H1 (cell line): ENCODE measurements around the gene PDE4D. TPM values are rescaled to one million over a fixed set of nuclear protein-coding genes. Genes with fewer than 3 reads are reported as not detected.

Source experiments
- CTCF ChIA-PET: fragments of 300-600 bp; sonication (Branson Sonifier 250); formaldehyde crosslinking; loops from one replicate; lab custom pipeline; 2021; ENCODE audit not compliant: partially characterized antibody; lab: Charles Lee
- POLR2A ChIA-PET: fragments of 300-600 bp; sonication (Branson Sonifier 250); formaldehyde crosslinking; loops from one replicate; lab custom pipeline; 2021; ENCODE audit warnings: inconsistent platforms; ENCODE audit not compliant: partially characterized antibody; lab: Charles Lee
- DNase-seq, 2 experiments: peaks; one replicate each; pipeline versions ENCODE4 v3.0.0 to v3.0.0-alpha.2; 2010 to 2022; ENCODE audit warnings: low spot score in 2 of 2, low read depth in 1 of 2, mixed read lengths in 1 of 2
- FAIRE-seq: peaks from 2 replicates; lab custom pipeline; 2011; peaks lifted over from hg19 to GRCh38; lab: Jason Lieb, UNC
- H2AFZ ChIP-seq: 2 replicates; pipeline ENCODE4 v1.8.1; 2012; ENCODE audit warnings: low read length, inconsistent platforms
- H2AK5ac ChIP-seq: 2 replicates; pipeline ENCODE4 v1.6.1; 2013; ENCODE audit warnings: low read depth, low read length
- H2BK120ac ChIP-seq: replicated peaks from 2 replicates; pipeline ENCODE3; 2013; ENCODE audit warnings: low read depth, low read length, inconsistent platforms
- H2BK12ac ChIP-seq: 2 replicates; pipeline ENCODE4 v1.6.1; 2013; ENCODE audit warnings: low read depth, low read length
- H2BK15ac ChIP-seq: 2 replicates; pipeline ENCODE4 v1.6.1; 2013; ENCODE audit warnings: low read length
- H2BK20ac ChIP-seq: 2 replicates; pipeline ENCODE4 v1.6.1; 2013; ENCODE audit warnings: low read length
- H2BK5ac ChIP-seq: 2 replicates; pipeline ENCODE4 v1.6.1; 2013; ENCODE audit warnings: low read depth, low read length
- H3K14ac ChIP-seq: 2 replicates; pipeline ENCODE4 v1.6.1; 2013; ENCODE audit warnings: inconsistent platforms; ENCODE audit not compliant: insufficient read length
- H3K18ac ChIP-seq: 2 replicates; pipeline ENCODE4 v1.6.1; 2013; ENCODE audit warnings: low read length; ENCODE audit errors: extremely low read depth
- H3K23ac ChIP-seq: 2 replicates; pipeline ENCODE4 v1.6.1; 2013; ENCODE audit warnings: inconsistent platforms; ENCODE audit not compliant: insufficient read length
- H3K23me2 ChIP-seq: 2 replicates; pipeline ENCODE4 v1.6.1; 2013; ENCODE audit warnings: low read depth, low read length
- H3K27ac ChIP-seq: 2 replicates; pipeline ENCODE4 v1.6.1; 2011; ENCODE audit warnings: low read depth, low read length, inconsistent platforms
- H3K27me3 ChIP-seq, 4 experiments: replicated peaks in 1 of 4; 1 replicate in 1 of 4; 2 replicates in 3 of 4; pipeline versions ENCODE4 v1.6.1 to v1.8.1; 2011 to 2013; ENCODE audit warnings: low read length in 3 of 4, mild to moderate bottlenecking in 3 of 4, inconsistent platforms in 2 of 4, mixed read lengths in 2 of 4, moderate library complexity in 1 of 4; ENCODE audit not compliant: control insufficient read depth in 3 of 4, insufficient read depth in 3 of 4; ENCODE audit errors: extremely low read depth in 1 of 4
- H3K36me3 ChIP-seq, 4 experiments: 2 replicates each; pipeline versions ENCODE4 v1.6.1 to v1.8.1; 2011 to 2013; ENCODE audit warnings: mild to moderate bottlenecking in 4 of 4, low read length in 3 of 4, moderate library complexity in 2 of 4, control low read depth in 1 of 4, inconsistent platforms in 1 of 4; ENCODE audit not compliant: insufficient read depth in 4 of 4, control insufficient read depth in 2 of 4
- H3K4ac ChIP-seq: replicated peaks from 2 replicates; pipeline ENCODE3; 2013; ENCODE audit warnings: low read length, low read depth, mixed read lengths, inconsistent platforms; ENCODE audit not compliant: insufficient read length
- H3K4me1 ChIP-seq, 4 experiments: replicated peaks in 1 of 4; 1 replicate in 1 of 4; 2 replicates in 3 of 4; pipeline versions ENCODE4 v1.6.1 to v1.8.1; 2011 to 2013; ENCODE audit warnings: low read length in 3 of 4, inconsistent platforms in 2 of 4, mixed read lengths in 1 of 4; ENCODE audit not compliant: insufficient read depth in 4 of 4, control insufficient read depth in 3 of 4
- H3K4me2 ChIP-seq, 2 experiments: 2 replicates each; pipeline versions ENCODE4 v1.6.1 to v1.8.1; 2011 to 2013; ENCODE audit warnings: low read depth in 2 of 2, low read length in 2 of 2, control low read depth in 1 of 2, inconsistent platforms in 1 of 2, mild to moderate bottlenecking in 1 of 2; ENCODE audit not compliant: insufficient read depth in 1 of 2
- H3K4me3 ChIP-seq, 4 experiments: fragments of 200-600, 300-600 bp in 1 of 4; sonication (generic), shearing (Covaris generic), sonication (Bioruptor Twin) in 1 of 4; 2 replicates each; pipeline versions ENCODE4 v1.5.1 to v1.8.1; 2011 to 2016; ENCODE audit warnings: low read length in 4 of 4, low read depth in 3 of 4, control low read depth in 2 of 4, inconsistent platforms in 2 of 4, mild to moderate bottlenecking in 2 of 4, mixed read lengths in 1 of 4, moderate library complexity in 1 of 4; ENCODE audit not compliant: insufficient read depth in 2 of 4; ENCODE audit errors: extremely low read depth in 1 of 4
- H3K56ac ChIP-seq: replicated peaks from 2 replicates; pipeline ENCODE3; 2013; ENCODE audit warnings: low read depth, mild to moderate bottlenecking, mixed read lengths, low read length, inconsistent platforms; ENCODE audit not compliant: insufficient read length
- H3K79me1 ChIP-seq: 2 replicates; pipeline ENCODE4 v1.6.1; 2013; ENCODE audit warnings: low read depth, low read length, control low read depth
- H3K79me2 ChIP-seq, 2 experiments: 2 replicates each; pipeline versions ENCODE4 v1.6.1 to v1.8.1; 2012 to 2013; ENCODE audit warnings: low read length in 2 of 2, mild to moderate bottlenecking in 2 of 2, inconsistent platforms in 1 of 2; ENCODE audit not compliant: insufficient read depth in 2 of 2, control insufficient read depth in 1 of 2
- H3K9ac ChIP-seq, 4 experiments: replicated peaks in 1 of 4; 1 replicate in 1 of 4; 2 replicates in 3 of 4; pipeline versions ENCODE4 v1.6.1 to v1.8.1; 2011 to 2013; ENCODE audit warnings: low read depth in 3 of 4, low read length in 3 of 4, control low read depth in 2 of 4, mild to moderate bottlenecking in 2 of 4, moderate library complexity in 2 of 4, inconsistent platforms in 1 of 4; ENCODE audit errors: extremely low read depth in 1 of 4
- H3K9me3 ChIP-seq, 2 experiments: 2 replicates each; pipeline versions ENCODE4 v1.6.1 to v1.8.1; 2012 to 2013; ENCODE audit warnings: mild to moderate bottlenecking in 2 of 2, moderate library complexity in 2 of 2, control low read depth in 1 of 2, inconsistent platforms in 1 of 2, low read depth in 1 of 2, low read length in 1 of 2, mixed read lengths in 1 of 2; ENCODE audit not compliant: insufficient read depth in 2 of 2
- H4K20me1 ChIP-seq, 2 experiments: replicated peaks in 1 of 2; 2 replicates each; pipeline versions ENCODE3 to v1.8.1; 2011 to 2013; ENCODE audit warnings: inconsistent platforms in 2 of 2, low read length in 2 of 2, mild to moderate bottlenecking in 1 of 2; ENCODE audit not compliant: insufficient read depth in 2 of 2, control insufficient read depth in 1 of 2
- H4K5ac ChIP-seq: 2 replicates; pipeline ENCODE4 v1.6.1; 2013; ENCODE audit warnings: low read length, low read depth, mixed read lengths, inconsistent platforms; ENCODE audit not compliant: insufficient read length
- H4K8ac ChIP-seq: 2 replicates; pipeline ENCODE4 v1.8.0; 2013; ENCODE audit warnings: mild to moderate bottlenecking, moderate library complexity, low read length, inconsistent platforms; ENCODE audit not compliant: insufficient read depth; ENCODE audit errors: extremely low read depth
- H4K91ac ChIP-seq: replicated peaks from 2 replicates; pipeline ENCODE3; 2013; ENCODE audit warnings: low read length, mixed read lengths, inconsistent platforms; ENCODE audit not compliant: insufficient read length
- RNF2 ChIP-seq: fragments of 200-900, 300-1000 bp; sonication (generic); IDR thresholded peaks from 2 replicates; pipeline ENCODE4 v1.7.1; 2016; ENCODE audit warnings: borderline replicate concordance, low read depth, mild to moderate bottlenecking, antibody characterized with exemption, low read length; ENCODE audit not compliant: poor library complexity, severe bottlenecking; ENCODE audit errors: missing control alignments
- SIRT6 ChIP-seq: IDR thresholded peaks from one replicate; pipeline ENCODE4 v1.7.1; 2012; ENCODE audit warnings: low read length, inconsistent platforms
- WGBS, 2 experiments: shearing (Covaris generic) in 1 of 2; methylation state at CpG; one replicate each; pipeline versions ENCODE4 v1.1.6 to v1.1.7; 2013 to 2015; ENCODE audit warnings: low lambda C conversion rate in 2 of 2, mixed read lengths in 2 of 2, inconsistent platforms in 1 of 2, low coverage in 1 of 2, missing lambda C conversion rate in 1 of 2; ENCODE audit not compliant: insufficient replicate concordance in 2 of 2, insufficient coverage in 1 of 2, insufficient read length in 1 of 2; ENCODE audit errors: extremely low coverage in 1 of 2, missing lambda C conversion rate in 1 of 2; 5-methylcytosine and 5-hydroxymethylcytosine counted together
- polyA plus RNA-seq, 7 experiments: library from polyadenylated mRNA; depleted of rRNA in 3 of 7; stranded (reverse) in 5 of 7; unstranded in 2 of 7; fragments of >200 nt in 5 of 7; fragments of 200-250 nt in 2 of 7; gene quantifications; 1 replicate in 5 of 7; 2 replicates in 1 of 7; 4 replicates in 1 of 7; pipeline versions ENCODE4 v1.2.1 to v1.2.3, GENCODE V29; 2011 to 2013; ENCODE audit warnings: missing spikeins in 2 of 7, mixed read lengths in 2 of 7
- total RNA-seq: library from RNA; stranded (reverse); fragmentation: NEBNext Ultra II Directional; extraction: Animal tissue kit (Norgen Biotek cat#: 25700); gene quantifications from 2 replicates; pipeline ENCODE4 v1.2.1, GENCODE V29; 2021

PDE4D gene
- total and polyA plus RNA-seq, 2 of the 8 experiments (the other 6 are each of a cell fraction or from before 2014, with no cell fraction given) = 2.3 to 3.7 TPM

- no peak overlapping the region for H4K8ac ChIP-seq
- H2AFZ ChIP-seq = no peak overlapping the region
- no peaks in the 10 kb centered on the region for H3K23me2 ChIP-seq
- FAIRE-seq (no peak), DNase-seq (no peak)
- no peak overlapping the region for H3K23ac ChIP-seq
- no peak overlapping the region for H3K14ac ChIP-seq
- H3K79me2 ChIP-seq = no peaks in the 10 kb centered on the region
- no peak overlapping the region for H2BK120ac ChIP-seq
- no peak overlapping the region for H3K27ac ChIP-seq
- POLR2A ChIA-PET = no interaction called here
- CTCF ChIA-PET = interaction anchor here (6.5 kb wide), 1 partner anchor 279 kb away, joined by 42 read pairs; no protein-coding TSS in a partner anchor
- TF ChIP-seq RNF2 = no peak
- no peak for TF ChIP-seq SIRT6
- no peak overlapping the region for H3K4me2 ChIP-seq
- H3K79me1 ChIP-seq = no peaks in the 10 kb centered on the region
- no peak overlapping the region for H3K18ac ChIP-seq
- no peak overlapping the region for H2BK20ac ChIP-seq
- peaks cover 0 to 2% (median 0%) of the 10 kb centered on the region in 4 experiments; a peak in 1 of 8 replicates for H3K36me3 ChIP-seq
- 97% methylated on average over 4 of the region's 4 CpGs; no CpG with 5 or more reads in 1 of the 2 experiments for WGBS, 2 experiments
- no peaks in the 10 kb centered on the region for H4K20me1 ChIP-seq
- no peak overlapping the region for H3K4ac ChIP-seq
- no peak overlapping the region for H4K5ac ChIP-seq
- H2BK12ac ChIP-seq = no peak overlapping the region
- no peaks in the 10 kb centered on the region for H3K27me3 ChIP-seq
- H3K56ac ChIP-seq = no peak overlapping the region
- no peak overlapping the region for H2BK15ac ChIP-seq
- H3K9me3 ChIP-seq = peaks cover 6 to 12% of the 10 kb centered on the region in 2 experiments; a peak in 2 of 4 replicates
- no peak overlapping the region for H2BK5ac ChIP-seq
- H2AK5ac ChIP-seq = no peak overlapping the region
- H3K9ac ChIP-seq = no peak overlapping the region
- no peaks in the 10 kb centered on the region for H3K4me1 ChIP-seq
- no peak overlapping the region for H3K4me3 ChIP-seq
- no peak overlapping the region for H4K91ac ChIP-seq
Measured at GRCh38 chr5:59393585-59394420, 499.7 kb downstream of the PDE4D start.
